ENCODE data around the gene DNM2.

GRCh38 chr19:10766671-10767201, 48.9 kb downstream of the DNM2 start:
- TF ChIP-seq CTCF (IDR thresholded peaks at IDR 0.05; ENCODE audit: low read length) (no peak), EZH2 (optimal IDR thresholded peaks at IDR 0.05; ENCODE audit: low read depth, low read length) (no peak), EZH2phosphoT487 (IDR thresholded peaks at IDR 0.05; ENCODE audit: low read length) (no peak)
